ENCODE measurements around the gene CHN2.
"Not testable (repeated sequence)": the region's sequence is repeated elsewhere in the genome, so short reads cannot be mapped to it uniquely, and the experiment has no call there.

Gene CHN2

DNA sequence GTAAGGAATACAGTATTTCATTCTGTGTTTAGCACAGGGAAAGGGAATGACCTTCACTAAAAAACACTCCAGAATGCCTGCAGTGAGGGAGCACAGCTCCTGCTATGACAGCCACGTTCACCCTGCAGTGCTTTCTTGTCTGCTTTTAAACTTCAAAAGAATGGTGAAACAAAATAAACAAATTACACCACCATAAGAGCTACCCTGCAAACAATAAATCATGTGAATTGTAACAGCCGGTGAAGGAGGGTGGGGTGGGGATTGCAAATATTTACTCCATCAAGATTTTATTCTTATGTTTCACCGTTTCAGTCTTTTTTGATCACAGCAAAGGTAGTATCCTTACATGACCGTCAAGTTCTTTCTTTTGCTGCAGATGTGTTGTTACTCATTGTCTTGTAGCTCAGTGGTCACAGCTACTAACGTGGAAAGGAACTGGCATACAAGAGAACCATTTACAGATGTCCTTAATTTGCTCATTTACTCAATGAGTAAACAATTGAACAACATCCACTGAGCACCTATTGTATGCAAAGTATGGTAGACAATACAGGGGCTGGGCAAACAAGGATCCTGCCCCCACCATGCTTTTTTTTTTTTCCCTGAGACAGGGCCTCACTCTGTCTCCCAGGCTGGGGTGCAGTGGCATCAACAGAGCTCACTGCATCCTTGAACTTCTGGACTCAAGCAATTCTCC, 4.1 kb upstream of the CHN2 start:
- DNase-seq, result no peak

GRCh38 chr7:29192323-29192722, 2.3 kb upstream of the CHN2 start:
- DNase-seq, result no peak

DNA sequence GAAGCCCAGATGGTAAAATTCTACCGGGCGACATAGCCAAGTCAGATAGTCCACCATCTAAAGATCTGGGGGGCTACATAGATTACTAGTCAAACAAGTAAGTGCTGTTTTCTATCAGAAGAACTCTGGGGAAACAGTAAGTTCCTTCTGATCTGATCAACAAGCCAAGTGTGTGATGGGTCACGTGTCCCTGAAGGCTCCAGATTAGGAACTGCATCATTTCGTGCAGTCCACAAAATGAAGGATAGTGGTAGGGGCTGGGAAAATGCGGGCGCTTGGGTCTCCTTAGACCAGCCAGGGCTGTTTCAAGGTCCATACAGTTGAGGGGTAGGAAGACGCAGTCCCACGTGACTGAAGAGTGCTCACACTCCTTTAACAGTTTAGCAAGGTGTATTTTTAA, 1.8 kb upstream of the CHN2 start:
- no peak for DNase-seq

GRCh38 chr7:29193316-29194205, 1.0 kb upstream of the CHN2 start:
- no peak for DNase-seq

DNA sequence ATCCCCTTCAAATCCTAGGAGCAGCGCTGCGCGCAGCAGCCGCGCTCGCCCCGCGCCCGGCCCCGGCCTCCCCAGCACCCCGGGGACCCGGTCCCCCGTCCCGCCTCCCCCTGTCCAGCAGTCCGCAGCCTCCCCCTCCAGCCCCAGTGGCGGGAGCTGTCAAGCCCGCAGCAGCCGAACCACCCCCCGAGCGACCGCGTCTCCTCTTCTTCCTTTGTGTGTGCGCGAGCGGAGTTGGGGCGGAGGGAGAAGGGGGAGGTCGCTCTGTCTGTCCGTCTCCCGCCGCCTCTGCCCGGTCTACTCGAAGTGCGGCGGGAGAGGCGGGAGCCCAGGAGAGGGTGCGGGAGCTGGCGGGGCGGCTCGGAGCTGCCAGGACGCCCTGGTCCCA, 375 bp upstream of the CHN2 start:
- no peak for DNase-seq

- DNase-seq, result no peak
These were observed 1.6 kb downstream of the CHN2 start for GRCh38 chr7:29196191-29196590.

DNA sequence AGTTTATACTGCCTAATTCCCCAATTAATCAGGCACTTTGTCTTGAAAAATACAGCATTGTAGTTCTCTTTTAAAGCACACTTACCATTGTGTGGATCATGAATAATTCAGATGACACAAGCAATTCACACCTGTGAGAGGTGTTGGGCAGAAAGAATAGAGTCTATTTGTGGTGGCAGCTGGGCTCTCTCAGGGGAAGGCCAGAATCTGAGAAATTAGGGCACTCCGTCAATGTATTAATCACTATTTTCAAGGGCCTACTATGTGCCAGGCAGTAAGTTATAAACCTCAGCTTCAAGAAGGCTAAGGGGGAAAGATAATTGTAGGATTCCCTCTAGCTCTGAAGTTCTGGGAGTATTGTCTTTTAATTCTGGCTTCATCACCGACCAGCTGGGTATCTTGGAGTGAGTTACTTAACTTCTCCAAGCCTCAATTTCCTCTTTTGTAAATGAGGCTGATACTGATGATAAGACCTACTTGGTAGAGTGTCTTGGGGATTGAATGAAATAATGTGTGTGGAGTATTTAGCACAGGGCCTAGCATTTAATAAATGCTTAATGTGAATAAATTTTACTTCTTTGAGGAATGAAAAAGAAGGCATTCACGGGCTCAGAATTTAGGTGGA, 2.5 kb downstream of the CHN2 start:
- DNase-seq, result no peak

DNA sequence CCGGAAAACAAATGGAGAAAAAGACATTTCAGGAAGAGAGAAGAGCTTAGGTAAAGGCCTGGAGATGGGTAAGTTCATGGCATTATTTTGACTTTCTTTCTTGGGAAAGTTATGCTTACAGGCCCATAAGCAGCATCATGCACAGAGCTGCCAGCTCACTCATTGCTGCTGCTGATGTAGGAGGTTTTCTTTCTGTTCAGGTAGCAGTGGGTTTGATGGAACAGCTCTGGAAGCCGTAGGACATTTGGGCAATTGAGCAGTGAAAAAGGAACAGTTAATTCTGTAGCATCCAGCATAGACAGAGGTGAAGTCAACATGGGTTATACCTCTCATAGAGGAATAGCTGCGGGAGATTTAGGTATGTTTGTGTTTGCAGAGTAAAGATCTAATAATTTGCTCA, 3.3 kb downstream of the CHN2 start:
- DNase-seq, result no peak

- DNase-seq, result no peak
These were observed 5.2 kb downstream of the CHN2 start for GRCh38 chr7:29199776-29200175.

- no peak for DNase-seq
These were observed 8.1 kb downstream of the CHN2 start for GRCh38 chr7:29202651-29203069.

GRCh38 chr7:29204491-29205272, 10.1 kb downstream of the CHN2 start:
- no peak for DNase-seq

DNA sequence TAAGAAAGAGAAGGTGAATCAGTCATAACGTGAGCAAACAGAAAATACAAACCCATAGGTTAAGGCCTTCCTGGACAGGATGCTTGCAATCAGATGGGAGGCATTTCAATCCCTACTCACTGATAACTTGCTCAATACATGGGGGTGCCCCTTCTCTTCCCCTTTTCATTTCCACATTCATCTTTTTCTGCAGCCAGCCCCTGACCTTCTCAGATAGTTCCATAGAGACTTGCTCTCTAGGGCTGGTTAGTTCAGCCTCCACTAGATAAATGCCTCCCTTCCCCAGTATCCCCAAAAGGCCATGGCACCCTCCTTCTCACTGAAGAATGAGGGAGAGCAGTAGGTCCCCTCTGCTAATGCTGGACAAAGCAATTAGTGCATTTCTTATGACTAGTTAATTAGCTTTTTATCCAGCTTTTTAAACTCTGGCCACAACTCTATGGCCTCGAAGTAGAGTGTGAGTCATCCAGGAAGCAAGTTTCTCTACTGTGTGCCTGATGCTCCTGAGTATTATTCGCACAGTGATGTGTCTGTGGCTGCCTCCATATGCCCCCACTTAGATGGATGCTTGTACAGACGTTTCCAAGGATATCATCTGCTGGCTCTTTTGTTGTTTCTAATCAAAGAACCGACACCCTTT, 12.7 kb downstream of the CHN2 start:
- DNase-seq, result no peak

- DNase-seq, result no peak
These were observed 14.1 kb downstream of the CHN2 start for GRCh38 chr7:29208410-29209250.

DNA sequence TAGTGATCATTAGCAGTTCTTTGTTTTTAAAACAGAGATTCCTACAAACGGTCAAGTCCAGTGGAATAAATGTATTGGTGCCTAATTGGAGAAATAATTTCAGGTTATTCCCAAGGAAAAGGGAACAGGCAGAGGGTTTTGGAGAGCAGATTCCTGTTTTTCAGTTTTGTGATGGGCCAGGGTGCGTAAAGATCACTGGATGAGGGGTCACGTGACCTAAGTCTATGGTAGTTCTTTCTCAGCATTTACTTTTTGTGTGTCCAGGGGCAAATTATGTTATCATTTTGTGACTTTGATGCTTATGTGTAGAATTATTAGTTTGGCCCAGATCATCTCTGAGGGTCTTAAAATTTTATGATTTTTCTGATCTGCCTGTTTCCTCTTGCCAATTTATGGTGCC, 15.2 kb downstream of the CHN2 start:
- no peak for DNase-seq

GRCh38 chr7:29212736-29213135, 18.2 kb downstream of the CHN2 start:
- not testable (repeated sequence) for DNase-seq

DNA sequence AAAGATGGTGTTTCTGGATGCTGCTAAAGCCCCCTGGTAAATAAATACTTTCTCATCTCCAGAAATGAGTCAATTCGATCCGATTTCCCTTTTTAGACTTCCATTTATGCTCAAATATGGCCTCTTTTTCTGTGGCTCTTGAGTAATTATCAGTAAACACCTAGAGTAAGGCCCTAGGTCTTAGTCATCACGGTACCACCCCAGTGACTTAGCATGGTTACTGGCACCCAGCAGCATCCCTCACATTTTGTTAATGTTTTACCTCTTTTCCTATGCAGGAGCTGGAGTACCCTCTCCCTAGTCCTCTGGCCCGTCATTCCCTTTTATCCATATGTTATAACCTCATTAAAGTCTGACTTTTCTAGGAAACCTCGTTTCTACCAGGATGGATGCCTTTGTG, 19.5 kb downstream of the CHN2 start:
- no peak for DNase-seq

DNA sequence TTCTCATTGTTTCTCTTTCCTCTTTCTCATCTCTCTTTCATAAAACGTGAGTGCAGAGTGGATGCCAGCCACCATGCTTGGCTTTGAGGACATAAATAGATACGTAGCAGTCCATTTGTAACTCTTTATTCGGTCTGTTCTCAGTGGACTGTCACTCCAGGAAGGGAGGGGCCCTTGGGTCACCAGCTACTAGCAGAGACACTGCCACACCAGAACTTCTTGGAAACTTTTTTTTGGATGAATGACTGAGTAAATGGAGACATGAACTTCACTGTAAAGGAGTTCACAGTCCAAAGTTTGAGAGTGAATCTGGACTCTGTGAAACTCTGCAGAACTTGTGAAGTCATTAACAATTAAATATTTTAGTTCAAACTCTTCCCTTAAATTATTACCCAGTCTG, 20.2 kb downstream of the CHN2 start:
- no peak for DNase-seq

- no peak for DNase-seq
These were observed 21.6 kb downstream of the CHN2 start for GRCh38 chr7:29216128-29216527.

DNA sequence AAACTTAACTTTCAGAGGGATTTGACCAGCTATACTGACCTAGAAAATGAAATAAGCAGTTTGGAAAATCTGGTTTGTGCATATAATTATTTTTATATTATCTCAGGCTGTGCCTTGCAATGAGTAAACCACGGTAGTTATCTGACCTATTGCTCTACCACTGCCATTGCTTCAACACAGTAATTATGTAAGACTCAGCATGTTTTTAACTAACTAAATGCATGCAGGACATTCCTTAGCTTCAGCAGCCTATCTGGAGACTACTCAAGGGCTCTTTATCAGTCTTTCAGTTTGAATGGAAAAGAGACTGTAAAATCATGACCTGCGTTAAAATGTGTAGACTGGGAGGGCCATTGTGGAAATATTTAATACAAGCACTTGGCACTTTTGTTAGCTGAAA, 22.5 kb downstream of the CHN2 start:
- no peak for DNase-seq

- no peak for DNase-seq
These were observed 30.2 kb downstream of the CHN2 start for GRCh38 chr7:29224726-29225125.

- no peak for DNase-seq
These were observed 33.9 kb downstream of the CHN2 start for GRCh38 chr7:29228289-29229011.
